Skin of body (tissue), 2 donors: Measurements from ENCODE around the gene EBPL. TPM values are rescaled to one million over a fixed set of nuclear protein-coding genes. Genes with fewer than 3 reads are reported as not detected.
"Not testable (repeated sequence)": the region's sequence is repeated elsewhere in the genome, so short reads cannot be mapped to it uniquely, and the experiment has no call there.

Experiments used
- DNase-seq: peaks from one replicate; lab custom pipeline; 2025; lab: John Stamatoyannopoulos, UW
- total RNA-seq: library from RNA; depleted of rRNA; stranded (reverse); fragments of >200 nt; gene quantifications from one replicate; pipeline ENCODE4 v1.2.3, GENCODE V29; 2014

The EBPL gene
- total RNA-seq, 1 donor from 2014 or later: 54.2 TPM

- DNase-seq: peak; percentile 17
Measured at GRCh38 chr13:49635599-49636433, 55.5 kb downstream of the EBPL start.

DNA sequence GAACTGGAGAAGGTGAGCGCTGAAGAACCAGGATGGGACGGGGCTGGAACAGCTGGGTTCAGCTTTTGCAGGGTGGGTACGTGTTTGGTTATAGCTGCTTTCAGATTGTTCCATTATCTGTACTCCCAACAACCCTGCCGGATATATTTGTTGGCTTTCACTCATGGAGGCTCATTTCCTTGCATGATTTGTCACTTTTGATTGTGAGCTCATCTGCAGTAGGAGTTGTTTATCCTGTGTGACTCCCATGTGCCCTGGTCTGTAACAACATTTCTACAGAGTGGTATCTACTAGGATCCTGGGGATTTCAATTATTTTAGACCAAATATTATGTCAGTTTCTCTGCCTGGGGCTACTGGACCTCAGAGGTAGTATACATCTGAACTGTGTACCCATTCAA, 57.6 kb downstream of the EBPL start:
- no peak for DNase-seq

GRCh38 chr13:49632156-49632555, 59.1 kb downstream of the EBPL start:
- no peak for DNase-seq

DNA sequence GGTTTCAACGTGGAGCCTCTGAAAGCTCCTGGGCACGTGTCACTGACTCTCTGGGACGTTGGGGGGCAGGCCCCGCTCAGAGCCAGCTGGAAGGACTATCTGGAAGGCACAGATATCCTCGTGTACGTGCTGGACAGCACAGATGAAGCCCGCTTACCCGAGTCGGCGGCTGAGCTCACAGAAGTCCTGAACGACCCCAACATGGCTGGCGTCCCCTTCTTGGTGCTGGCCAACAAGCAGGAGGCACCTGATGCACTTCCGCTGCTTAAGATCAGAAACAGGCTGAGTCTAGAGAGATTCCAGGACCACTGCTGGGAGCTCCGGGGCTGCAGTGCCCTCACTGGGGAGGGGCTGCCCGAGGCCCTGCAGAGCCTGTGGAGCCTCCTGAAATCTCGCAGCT, 60.7 kb downstream of the EBPL start:
- no peak for DNase-seq

GRCh38 chr13:49629947-49630346, 61.3 kb downstream of the EBPL start:
- DNase-seq: no peak

DNA sequence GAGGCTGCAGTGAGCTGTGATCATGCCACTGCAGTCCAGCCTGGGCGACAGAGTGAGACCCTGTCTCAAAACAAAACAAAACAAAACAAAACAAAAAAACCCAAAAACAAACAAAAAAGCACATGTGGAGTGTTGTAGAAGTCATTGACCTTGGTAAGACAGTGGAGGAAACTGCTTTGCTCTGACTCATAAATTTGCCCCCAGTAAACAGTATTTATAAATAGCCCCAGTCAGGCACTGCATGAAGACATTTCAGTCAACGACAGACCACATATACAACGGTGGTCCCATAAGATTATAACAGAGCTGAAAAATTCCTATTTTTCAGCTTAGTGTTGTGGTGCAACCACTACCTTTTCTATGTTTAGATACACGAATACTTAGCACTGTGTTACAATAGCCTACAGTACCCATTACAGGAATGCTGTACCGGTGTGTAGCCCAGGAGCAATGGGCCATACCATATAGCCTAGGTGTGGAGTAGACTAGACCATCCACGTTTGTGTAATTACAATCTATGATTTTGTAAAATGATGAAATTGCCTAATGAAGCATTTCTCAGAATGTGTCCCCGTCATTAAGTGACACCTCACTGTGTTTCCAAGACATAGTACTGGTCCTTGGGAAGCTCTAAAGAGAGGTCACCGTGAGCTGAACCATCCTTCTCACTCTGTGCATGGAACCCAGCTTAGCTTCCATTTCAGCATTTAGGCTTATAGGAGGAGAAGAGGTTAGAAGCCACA, 61.9 kb downstream of the EBPL start:
- DNase-seq: no peak

DNA sequence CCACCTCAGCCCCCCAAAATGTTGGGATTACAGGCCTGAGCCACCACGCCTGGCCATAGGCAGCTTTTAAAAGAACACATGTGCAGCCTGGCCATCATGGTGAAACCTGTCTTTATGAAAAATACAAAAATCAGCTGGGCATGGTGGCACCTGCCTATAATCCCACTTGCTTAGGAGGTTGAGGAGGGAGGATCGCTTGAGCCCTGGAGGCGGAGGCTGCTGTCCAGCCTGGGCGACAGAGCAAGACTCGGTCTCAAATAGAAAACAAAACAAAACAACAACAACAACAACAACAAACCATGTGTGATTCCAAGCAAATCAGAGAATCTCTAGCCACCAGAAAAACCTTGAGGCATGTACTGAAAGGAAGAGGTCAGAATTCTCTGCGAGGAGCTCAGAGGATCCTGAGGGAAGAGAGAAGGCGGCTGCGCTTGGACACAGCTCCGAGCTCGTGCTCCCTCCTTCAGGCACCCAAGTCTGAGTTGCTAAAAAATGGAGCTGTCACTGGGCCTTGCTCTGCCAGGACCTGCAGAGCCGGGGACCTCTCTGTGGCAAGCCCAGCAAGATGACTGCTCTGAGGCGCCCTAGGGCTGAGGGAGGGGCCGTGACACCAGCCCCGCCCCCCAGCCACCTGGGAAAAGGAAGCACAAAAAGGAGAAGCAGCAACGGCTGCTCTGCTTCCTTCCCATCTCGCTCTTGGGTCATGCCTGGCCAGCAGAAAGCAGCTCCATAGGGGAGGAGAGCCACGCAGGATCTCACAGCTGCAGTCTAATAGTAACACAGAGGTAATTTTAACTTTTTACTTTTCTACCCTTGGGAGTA, 63.2 kb downstream of the EBPL start, which contains the start of gene ARL11:
TSS of gene ARL11 (plus strand) at position 677 of the 822 bp plus-strand sequence. CDS start 1,941 bp downstream, outside the sequence.
- DNase-seq: no peak

DNA sequence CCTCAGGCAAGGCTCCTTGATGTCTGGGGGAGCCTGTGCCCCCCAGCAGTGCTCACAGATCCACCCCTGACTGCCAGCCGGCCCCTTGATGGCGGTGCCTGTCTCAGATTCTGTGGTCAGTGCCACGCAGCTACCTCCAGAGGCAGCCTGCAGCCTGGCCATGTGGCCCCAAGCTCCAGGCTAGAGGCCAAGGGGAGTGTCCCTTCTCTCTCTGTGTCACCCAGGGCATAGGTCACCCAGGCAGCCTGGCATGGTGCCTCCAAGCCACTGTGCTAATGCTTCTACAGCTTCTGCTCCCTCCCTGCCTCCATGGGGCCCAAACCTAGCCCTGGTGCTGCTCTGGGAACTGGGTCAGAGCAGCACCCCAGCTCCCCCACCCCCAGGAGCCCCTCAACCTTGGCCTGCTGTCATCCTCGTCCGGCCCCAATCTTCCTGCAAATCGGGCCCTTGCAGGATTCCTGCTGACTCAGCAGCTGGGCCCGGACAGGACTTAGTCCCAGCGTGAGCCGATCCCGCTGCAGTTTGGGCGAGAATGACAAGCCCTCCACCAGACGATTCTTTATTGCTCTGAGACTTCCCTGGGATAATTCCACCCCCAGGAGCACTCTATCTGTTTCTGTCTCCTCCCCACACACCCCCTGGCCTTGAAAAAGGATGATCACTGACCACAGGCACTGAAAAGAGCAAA, 65.8 kb downstream of the EBPL start:
- no peak for DNase-seq

- DNase-seq: no peak
Measured at GRCh38 chr13:49624229-49624628, 67.1 kb downstream of the EBPL start.

DNA sequence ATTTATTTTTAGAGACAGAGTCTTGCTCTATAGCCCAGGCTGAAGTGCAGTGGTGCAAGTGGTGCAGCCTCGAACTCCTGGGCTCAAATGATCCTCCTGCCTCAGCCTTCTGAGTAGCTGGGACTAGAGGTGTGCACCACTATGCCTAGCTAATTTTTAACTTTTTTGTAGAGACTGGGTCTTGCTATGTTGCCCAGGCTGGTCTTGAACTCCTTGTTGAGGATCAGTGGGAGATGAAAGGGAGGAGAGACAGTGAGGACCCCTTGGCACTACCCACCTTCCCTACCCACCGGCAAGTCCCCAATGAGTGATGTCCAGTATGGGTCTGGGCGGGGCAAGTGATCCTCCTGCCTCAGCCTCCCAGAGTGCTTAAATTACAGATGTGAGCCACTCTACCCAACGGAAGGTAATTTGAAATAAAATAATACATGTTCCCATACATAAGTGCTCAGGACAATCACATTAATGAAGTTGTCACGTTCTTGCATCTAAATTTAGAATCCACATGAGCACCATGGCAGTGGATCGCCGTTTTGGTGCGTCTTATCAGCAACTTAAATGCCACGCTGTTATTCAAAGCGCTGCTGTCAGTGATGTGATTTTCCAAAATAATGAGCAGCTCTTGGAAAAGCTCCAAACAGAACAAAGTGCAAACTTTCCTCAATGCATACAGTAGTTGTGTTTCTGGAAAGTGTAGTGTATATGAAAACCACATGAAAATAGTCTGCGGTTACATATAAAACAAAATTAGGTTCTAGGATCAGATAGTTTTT, 68.9 kb downstream of the EBPL start:
- no peak for DNase-seq

GRCh38 chr13:49620170-49620621, 71.1 kb downstream of the EBPL start:
- no peak for DNase-seq

- peak; percentile 78 for DNase-seq
Measured at GRCh38 chr13:49616676-49617065, 74.6 kb downstream of the EBPL start.

- DNase-seq: peak; percentile 78
Measured at GRCh38 chr13:49615836-49616675, 75.2 kb downstream of the EBPL start.

GRCh38 chr13:49612042-49612441, 79.2 kb downstream of the EBPL start:
- DNase-seq: not testable (repeated sequence)

Other genes starting within 250 kb of the EBPL start
- 10.9 TPM for gene CAB39L, start 247.4 kb downstream of the EBPL start, total RNA-seq
- gene SETDB2, start 247.2 kb downstream of the EBPL start, total RNA-seq: 9.9 TPM
- gene PHF11, start 195.5 kb downstream of the EBPL start, total RNA-seq: 20.7 TPM
- 12.5 TPM for gene RCBTB1, start 105.9 kb downstream of the EBPL start, total RNA-seq
- gene ARL11, start 63.0 kb downstream of the EBPL start, total RNA-seq: 0.59 TPM
- 28.3 TPM for gene KPNA3, start 101.2 kb upstream of the EBPL start, total RNA-seq
- gene SPRYD7, start 244.9 kb upstream of the EBPL start, total RNA-seq: 4.5 TPM